Central memory CD8-positive, alpha-beta T cell (primary cell): ENCODE results near the gene TLN1.

Experiments
- ATAC-seq: fragments of 150-1000 bp; cut with Tn5 transposase; replicated peaks from 2 replicates; pipeline ENCODE4 v1.10.0; 2022; ENCODE audit warnings: mild to moderate bottlenecking, moderate FRiP score, moderate number of reproducible peaks; ENCODE audit not compliant: poor library complexity, severe bottlenecking; ENCODE audit errors: extremely low read depth
- DNase-seq, 2 donors: peaks; one replicate each; pipeline ENCODE4 v3.0.0; 2021; ENCODE audit warnings: low spot score in 2 of 2
- H3K27ac Mint-ChIP-seq: one replicate; pipeline ENCODE4 v1.8.0; 2022; ENCODE audit warnings: low read depth, mild to moderate bottlenecking, moderate library complexity, mixed read lengths
- H3K27me3 Mint-ChIP-seq: one replicate; pipeline ENCODE4 v1.8.0; 2022; ENCODE audit warnings: mixed read lengths
- H3K36me3 Mint-ChIP-seq: one replicate; pipeline ENCODE4 v1.8.0; 2022; ENCODE audit warnings: mild to moderate bottlenecking, moderate library complexity, mixed read lengths; ENCODE audit not compliant: insufficient read depth
- H3K4me1 Mint-ChIP-seq: one replicate; pipeline ENCODE4 v1.8.0; 2022; ENCODE audit warnings: mixed read lengths
- H3K4me3 Mint-ChIP-seq: one replicate; pipeline ENCODE4 v1.8.0; 2022; ENCODE audit warnings: mild to moderate bottlenecking, moderate library complexity, mixed read lengths
- H3K9me3 Mint-ChIP-seq: one replicate; pipeline ENCODE4 v1.8.0; 2022; ENCODE audit warnings: mixed read lengths

Gene TLN1

DNA sequence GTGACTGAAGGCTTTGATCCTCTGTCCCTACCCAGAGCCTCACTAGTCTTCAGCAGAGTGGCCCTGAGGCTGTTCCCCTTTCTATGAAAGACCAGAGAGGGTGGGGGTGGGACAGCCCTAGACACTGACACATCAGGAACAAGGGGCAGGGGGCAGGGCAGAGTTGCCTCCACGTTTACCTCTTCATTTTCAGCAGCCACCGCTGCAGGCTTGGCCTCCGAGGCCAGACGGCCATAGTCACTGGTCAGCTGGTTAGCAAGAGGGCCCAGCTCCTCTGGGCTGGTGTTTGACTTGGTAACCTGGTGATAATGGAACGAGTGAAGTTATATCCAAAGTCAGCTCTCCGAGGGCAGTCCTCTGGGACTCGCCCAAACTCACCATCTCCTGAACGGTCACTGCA, 26.6 kb downstream of the TLN1 start:
- Mint-ChIP-seq H3K36me3 (peaks cover 62% of the 10 kb centered on the region), H3K27me3 (no peaks in the 10 kb centered on the region), H3K4me3 (no peak overlapping the region), H3K27ac (no peak overlapping the region), H3K4me1 (peaks cover 15% of the 10 kb centered on the region), H3K9me3 (no peaks in the 10 kb centered on the region)
- no peak for ATAC-seq
- DNase-seq = no peak

DNA sequence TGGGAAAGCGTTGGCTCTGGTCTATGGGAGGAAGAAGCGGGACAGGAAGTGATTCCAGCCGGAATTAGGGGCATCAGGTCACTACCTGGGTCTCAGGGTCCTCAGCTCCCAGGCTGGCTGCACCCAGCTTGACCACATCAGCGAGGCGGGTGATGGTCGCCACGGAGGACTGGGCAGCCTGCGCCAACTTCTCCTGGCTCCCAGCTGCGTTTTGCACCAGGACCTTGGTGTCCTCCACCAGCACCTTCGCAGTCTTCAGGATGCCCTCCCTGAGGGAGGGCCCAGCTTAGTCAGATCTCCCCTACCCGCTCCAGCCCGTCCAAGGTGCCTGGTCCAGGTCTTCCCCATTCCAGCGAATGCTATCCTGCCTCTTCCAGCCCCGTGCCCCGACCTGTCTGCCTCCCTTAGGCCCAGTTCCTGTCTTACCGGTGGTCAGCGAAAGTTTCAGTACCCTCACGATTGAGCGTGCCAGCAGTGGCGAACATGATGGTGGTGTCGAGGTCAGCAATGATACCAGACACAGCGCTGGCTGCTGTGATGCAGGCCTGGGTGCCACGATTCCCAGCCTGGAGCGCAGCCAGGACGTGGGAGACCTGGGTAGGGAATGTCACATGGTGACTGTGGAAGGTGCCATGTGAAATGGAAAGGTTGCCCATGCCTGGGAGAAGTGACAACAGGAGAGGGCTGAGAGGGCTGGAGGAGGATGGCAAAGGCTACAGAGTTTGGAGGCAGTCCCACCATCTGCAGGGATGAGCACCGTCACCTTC, 27.9 kb downstream of the TLN1 start:
- peak overlapping the region; percentile 54 for H3K27ac Mint-ChIP-seq
- no peaks in the 10 kb centered on the region for H3K27me3 Mint-ChIP-seq
- ATAC-seq = no peak
- peaks cover 51% of the 10 kb centered on the region for H3K36me3 Mint-ChIP-seq
- H3K9me3 Mint-ChIP-seq = no peaks in the 10 kb centered on the region
- peaks cover 14% of the 10 kb centered on the region for H3K4me1 Mint-ChIP-seq
- DNase-seq = no peak
- H3K4me3 Mint-ChIP-seq = no peak overlapping the region

DNA sequence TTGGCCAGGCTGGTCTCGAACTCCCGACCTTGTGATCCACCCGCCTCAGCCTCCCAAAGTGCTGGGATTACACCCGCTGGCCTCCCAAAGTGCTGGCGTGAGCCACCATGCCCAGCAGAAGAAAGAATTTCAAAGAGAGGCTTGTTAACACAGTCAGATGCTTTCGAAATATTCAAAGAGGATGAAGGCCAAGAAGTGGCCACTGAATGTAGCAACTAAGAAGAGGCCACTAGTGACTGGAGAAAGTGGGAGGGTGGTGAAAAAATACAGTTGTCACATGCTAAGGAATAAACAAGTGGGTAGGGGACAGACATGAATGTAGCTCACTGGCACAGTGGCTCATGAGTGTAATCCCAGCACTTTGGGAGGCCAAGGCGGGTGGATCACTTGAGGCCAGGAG, 29.3 kb downstream of the TLN1 start:
- ATAC-seq = no peak
- Mint-ChIP-seq H3K4me1 (peaks cover 8% of the 10 kb centered on the region), H3K27ac (peak overlapping the region; percentile 52), H3K36me3 (peaks cover 42% of the 10 kb centered on the region), H3K4me3 (no peak overlapping the region), H3K27me3 (no peaks in the 10 kb centered on the region), H3K9me3 (no peaks in the 10 kb centered on the region)
- DNase-seq = no peak

DNA sequence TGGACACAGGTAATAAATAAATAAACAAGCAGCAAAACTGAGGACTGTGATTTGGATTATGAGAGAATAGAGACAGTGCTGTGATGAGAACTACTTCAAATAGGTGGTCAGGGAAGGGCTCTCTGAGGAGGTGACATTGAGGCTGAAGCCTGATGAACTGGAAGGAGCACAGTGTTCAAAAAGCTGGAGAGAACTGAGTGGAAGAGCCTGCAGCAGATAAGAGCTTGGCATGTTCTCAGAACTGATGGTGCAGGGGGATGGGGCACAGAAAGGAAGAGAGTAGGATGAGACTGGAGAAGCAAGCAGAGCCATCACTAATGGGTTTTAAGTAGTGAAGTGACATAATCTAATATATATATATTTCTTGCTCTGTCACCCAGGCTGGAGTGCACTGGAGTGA, 31.1 kb downstream of the TLN1 start:
- Mint-ChIP-seq H3K9me3 (no peaks in the 10 kb centered on the region), H3K27me3 (no peaks in the 10 kb centered on the region), H3K4me1 (peaks cover 17% of the 10 kb centered on the region), H3K4me3 (no peak overlapping the region), H3K36me3 (peaks cover 33% of the 10 kb centered on the region), H3K27ac (no peak overlapping the region)
- no peak for ATAC-seq
- no peak for DNase-seq

DNA sequence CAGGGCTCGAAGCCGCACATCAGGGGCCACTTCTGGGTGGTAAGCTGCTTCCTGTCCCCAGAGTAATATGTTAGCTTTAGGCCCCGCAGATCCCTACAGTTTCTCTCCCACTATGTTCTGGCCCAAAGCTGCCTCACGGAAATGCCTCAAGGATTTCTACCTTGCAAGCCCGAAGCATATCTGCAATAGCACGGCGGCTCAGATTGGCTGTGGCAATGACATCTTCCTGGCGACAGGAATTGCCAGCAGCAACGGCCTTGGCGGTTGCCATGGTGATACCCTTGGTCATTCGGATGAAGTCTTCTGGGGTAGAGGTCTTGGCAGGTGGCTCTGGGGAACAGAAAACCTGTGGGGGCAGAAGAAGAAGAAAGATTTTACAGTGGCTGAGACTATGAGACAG, 32.0 kb downstream of the TLN1 start:
- Mint-ChIP-seq H3K4me1 (peaks cover 17% of the 10 kb centered on the region), H3K27me3 (no peaks in the 10 kb centered on the region), H3K27ac (no peak overlapping the region)

DNA sequence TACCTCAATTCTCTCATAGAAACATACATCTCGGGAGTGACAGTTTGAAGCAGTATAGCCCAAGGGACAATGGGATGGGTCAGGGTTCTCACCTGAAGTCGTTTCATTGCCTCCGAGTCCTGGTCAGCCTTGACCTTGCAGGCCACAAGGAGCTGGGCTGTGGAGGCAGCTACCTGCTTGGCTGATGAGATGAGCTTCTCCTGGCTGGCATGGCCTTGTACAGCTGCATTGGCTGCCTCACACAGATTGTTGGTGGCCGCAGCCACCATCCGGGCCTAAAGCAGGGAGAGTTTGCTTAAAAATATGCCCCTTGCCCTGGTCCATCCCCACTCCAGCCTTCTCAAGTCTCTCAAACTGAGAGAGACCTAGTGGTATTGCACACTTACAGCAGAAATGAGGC, 33.8 kb downstream of the TLN1 start:
- no peak overlapping the region for H3K4me3 Mint-ChIP-seq
- ATAC-seq (no peak), DNase-seq (no peak)
- no peak overlapping the region for H3K27ac Mint-ChIP-seq
- H3K9me3 Mint-ChIP-seq = no peaks in the 10 kb centered on the region
- H3K27me3 Mint-ChIP-seq = no peaks in the 10 kb centered on the region
- peaks cover 19% of the 10 kb centered on the region for H3K36me3 Mint-ChIP-seq
- peaks cover 17% of the 10 kb centered on the region for H3K4me1 Mint-ChIP-seq

More for the DNA sequence above, 32.0 kb downstream of the TLN1 start:
- ATAC-seq = no peak
- Mint-ChIP-seq H3K4me3 (no peak overlapping the region), H3K9me3 (no peaks in the 10 kb centered on the region), H3K36me3 (peaks cover 30% of the 10 kb centered on the region)
- no peak for DNase-seq

DNA sequence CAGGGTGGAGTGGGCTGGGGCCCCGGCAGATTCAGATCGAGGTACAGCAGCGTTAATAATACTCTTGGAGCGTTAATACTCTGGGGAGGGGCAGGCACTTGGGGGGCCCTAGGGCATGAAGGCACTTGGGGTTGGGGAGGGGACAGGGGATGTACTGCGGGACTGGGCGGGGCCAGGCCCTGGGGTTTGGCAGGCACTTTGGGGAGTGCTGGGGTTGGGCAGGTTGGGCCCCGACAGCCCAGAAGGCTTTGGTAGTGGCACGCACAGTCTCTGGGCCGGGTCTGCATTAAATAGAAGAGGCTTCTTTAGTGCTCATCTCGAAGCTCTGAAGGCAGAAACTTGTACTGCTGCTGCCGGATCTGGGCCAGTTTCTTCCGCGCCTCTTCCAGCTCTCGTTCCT, 34.5 kb downstream of the TLN1 start:
- no peak overlapping the region for H3K27ac Mint-ChIP-seq
- ATAC-seq (no peak), DNase-seq (no peak)
- peaks cover 11% of the 10 kb centered on the region for H3K36me3 Mint-ChIP-seq
- no peak overlapping the region for H3K4me3 Mint-ChIP-seq
- no peaks in the 10 kb centered on the region for H3K27me3 Mint-ChIP-seq
- peaks cover 17% of the 10 kb centered on the region for H3K4me1 Mint-ChIP-seq
- no peaks in the 10 kb centered on the region for H3K9me3 Mint-ChIP-seq

DNA sequence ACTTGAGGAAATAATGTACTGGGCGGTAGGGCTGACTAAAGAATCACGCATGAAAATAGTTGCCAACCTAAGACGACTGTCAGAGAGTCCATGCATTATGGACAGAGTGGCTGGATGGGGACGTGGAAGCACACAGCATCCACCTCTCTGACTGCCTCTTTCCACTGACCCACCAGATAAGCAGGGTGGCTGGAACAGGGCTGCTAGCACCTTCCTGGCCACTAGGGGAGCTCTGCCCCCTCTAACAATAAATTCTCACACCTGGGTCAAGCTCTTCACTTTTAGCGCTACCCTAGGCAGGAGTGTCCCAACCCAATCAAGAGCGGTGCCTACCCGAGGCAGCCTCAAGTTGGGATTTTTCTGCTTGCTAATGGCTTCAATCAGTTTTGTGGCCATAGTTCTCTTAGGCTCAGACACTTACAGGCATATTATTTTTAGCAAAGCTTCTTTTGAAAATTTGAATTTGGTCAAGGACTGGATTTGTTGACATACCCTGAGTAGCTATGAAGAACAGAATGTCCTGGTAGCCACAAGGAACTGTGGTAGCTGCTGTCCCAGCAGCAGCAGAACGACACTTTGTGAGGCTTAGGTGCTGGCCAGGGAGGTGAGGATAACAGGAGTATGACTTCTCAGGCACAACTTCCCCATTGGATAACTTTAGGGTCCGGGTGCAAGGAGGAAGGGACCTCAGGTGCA, 35.3 kb downstream of the TLN1 start:
- H3K27ac Mint-ChIP-seq = no peak overlapping the region
- DNase-seq (peak; percentile 27 to 40), ATAC-seq (peak; percentile 72)
- H3K4me1 Mint-ChIP-seq = peaks cover 22% of the 10 kb centered on the region
- H3K9me3 Mint-ChIP-seq = no peaks in the 10 kb centered on the region
- H3K4me3 Mint-ChIP-seq = no peak overlapping the region
- H3K27me3 Mint-ChIP-seq = no peaks in the 10 kb centered on the region
- peaks cover 9% of the 10 kb centered on the region for H3K36me3 Mint-ChIP-seq

DNA sequence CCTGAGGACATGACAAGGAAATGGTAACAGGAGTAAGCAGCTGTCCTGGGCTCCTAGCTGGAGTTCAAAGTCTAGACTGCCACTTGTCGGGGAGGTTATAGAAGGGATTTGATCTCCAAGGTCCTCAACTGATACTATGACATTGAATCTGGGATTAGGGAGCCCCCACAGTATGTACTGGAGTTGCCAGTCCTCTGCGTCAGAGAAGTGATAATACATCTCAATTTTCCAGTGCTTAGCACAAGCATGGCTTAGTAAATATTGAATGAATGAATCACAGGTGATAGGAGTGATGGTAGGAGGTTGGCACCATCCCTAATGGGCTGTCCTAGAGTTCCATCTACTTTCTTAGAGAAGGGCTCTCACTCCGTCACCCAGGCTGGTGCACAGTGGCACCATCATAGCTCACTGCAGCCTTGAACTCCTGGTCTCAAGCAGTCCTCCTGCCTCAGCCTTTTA, 36.0 kb downstream of the TLN1 start:
- Mint-ChIP-seq H3K27ac (no peak overlapping the region), H3K9me3 (no peaks in the 10 kb centered on the region), H3K27me3 (no peaks in the 10 kb centered on the region), H3K4me1 (peaks cover 29% of the 10 kb centered on the region), H3K36me3 (peaks cover 11% of the 10 kb centered on the region), H3K4me3 (no peak overlapping the region)
- no peak for ATAC-seq
- DNase-seq = no peak

DNA sequence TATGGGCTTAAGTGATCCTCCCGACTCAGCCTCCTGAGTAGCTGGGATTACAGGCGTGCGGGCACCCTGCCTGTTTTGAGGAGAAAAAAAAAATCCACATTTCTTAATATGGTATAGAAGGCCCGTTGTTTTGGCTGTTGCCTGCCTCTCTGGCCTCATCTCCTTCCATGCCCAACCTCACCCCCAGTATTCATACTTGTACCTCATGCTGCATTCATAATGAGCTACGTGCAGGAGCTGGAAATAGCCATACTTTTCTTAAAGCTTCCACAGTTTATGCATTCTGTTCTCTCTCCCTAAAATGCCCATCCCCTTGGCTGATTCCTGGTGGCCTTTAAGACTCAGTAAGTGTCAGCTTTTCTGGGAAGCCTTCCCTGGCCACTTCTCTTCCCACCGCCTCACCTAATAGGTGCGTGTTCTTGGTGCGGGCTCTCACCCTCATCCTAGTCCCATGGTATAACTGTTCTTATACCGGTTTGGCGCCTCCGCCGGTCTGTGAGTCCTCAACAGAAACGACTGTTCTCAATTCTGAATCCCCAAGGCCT, 40.2 kb downstream of the TLN1 start:
- no peaks in the 10 kb centered on the region for H3K9me3 Mint-ChIP-seq
- H3K4me1 Mint-ChIP-seq = peaks cover 33% of the 10 kb centered on the region
- DNase-seq = no peak
- peak overlapping the region; percentile 85 for H3K4me3 Mint-ChIP-seq
- no peaks in the 10 kb centered on the region for H3K27me3 Mint-ChIP-seq
- peaks cover 5% of the 10 kb centered on the region for H3K36me3 Mint-ChIP-seq
- peak overlapping the region; percentile 80 for H3K27ac Mint-ChIP-seq
- no peak for ATAC-seq

DNA sequence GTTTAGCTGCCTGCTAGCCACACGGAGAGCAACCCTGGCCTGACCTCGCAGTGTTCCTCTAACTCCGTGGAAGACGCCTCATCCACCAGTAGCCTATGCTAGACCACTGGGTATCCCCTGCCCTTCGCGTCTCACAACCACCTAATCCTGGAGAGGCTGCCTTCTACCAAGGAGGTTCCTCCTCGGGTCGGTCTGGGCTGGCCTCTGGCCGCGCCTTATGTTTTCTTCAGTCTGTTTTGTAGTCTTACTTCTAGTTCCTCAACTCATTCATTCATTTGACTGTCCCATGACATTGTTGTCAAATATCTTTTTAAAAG, 40.7 kb downstream of the TLN1 start:
- H3K4me1 Mint-ChIP-seq = peaks cover 28% of the 10 kb centered on the region
- no peak for ATAC-seq
- H3K27me3 Mint-ChIP-seq = no peaks in the 10 kb centered on the region
- peak overlapping the region; percentile 80 for H3K27ac Mint-ChIP-seq
- no peak for DNase-seq
- H3K4me3 Mint-ChIP-seq = peak overlapping the region; percentile 85
- H3K36me3 Mint-ChIP-seq = peaks cover 4% of the 10 kb centered on the region
- H3K9me3 Mint-ChIP-seq = no peaks in the 10 kb centered on the region

DNA sequence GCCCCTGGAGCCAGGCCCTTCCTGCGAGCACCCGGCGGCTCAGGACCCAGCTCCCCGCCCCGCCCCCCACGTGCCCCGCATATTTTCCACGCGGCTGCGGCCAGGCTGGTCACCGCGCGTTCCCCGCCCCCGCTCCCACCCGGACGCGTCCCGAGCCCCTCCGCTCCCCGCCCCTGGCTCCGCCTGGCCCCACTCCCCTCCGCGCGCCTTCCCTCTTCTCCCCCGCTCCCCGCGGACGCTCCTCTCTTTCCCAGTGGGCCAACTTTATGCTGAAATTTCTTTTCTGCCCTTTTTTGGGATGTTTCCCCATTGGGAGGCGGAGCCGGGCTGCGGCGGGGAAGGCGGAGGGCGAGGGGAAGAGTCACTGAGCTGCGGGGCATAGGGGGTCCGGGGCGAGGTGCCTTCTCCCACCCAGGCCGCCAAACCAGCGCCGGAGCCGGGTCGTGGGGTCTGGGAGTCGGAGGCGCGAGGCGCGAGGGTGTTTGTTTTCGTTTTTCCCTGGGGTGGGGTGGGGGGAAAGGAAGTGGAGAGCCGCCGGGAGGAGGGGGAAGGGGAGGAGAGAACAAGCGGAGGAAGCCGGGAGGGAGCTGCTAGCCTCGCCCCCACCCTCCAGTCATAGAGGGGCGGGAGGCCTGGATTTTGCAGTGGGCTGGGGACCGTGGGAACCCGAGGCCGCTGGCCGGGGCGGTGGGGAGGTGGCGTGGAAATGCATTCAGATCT, 41.2 kb downstream of the TLN1 start:
- H3K4me3 Mint-ChIP-seq = peak overlapping the region; percentile 85
- DNase-seq = no peak
- no peaks in the 10 kb centered on the region for H3K27me3 Mint-ChIP-seq
- H3K27ac Mint-ChIP-seq = peak overlapping the region; percentile 80
- H3K4me1 Mint-ChIP-seq = peaks cover 27% of the 10 kb centered on the region
- peaks cover 7% of the 10 kb centered on the region for H3K36me3 Mint-ChIP-seq
- peak; percentile 40 for ATAC-seq
- H3K9me3 Mint-ChIP-seq = no peaks in the 10 kb centered on the region
